Immature natural killer cell (primary cell): ENCODE data around the gene RAPGEF2. TPM values are rescaled to one million over a fixed set of nuclear protein-coding genes. Genes with fewer than 3 reads are reported as not detected.
A peak's percentile ranks its signal among the peaks of the same experiment; 100 is the strongest.

ENCODE experiments used
- DNase-seq, 3 donors: peaks; one replicate each; pipeline ENCODE4 v3.0.0; 2022; ENCODE audit warnings: mixed read lengths in 1 of 3
- H3K27ac Mint-ChIP-seq, 6 donors: one replicate each; pipeline ENCODE4 v1.8.0; 2020; ENCODE audit warnings: mixed read lengths in 6 of 6, mild to moderate bottlenecking in 5 of 6, inconsistent platforms in 4 of 6, moderate library complexity in 3 of 6
- H3K27me3 Mint-ChIP-seq, 3 donors: one replicate each; pipeline ENCODE4 v1.8.0; 2020 to 2021; ENCODE audit warnings: low read depth in 3 of 3, mild to moderate bottlenecking in 3 of 3, mixed read lengths in 3 of 3, moderate library complexity in 3 of 3, inconsistent platforms in 1 of 3
- H3K36me3 Mint-ChIP-seq, 3 donors: one replicate each; pipeline ENCODE4 v1.8.0; 2020; ENCODE audit warnings: mixed read lengths in 3 of 3, inconsistent platforms in 2 of 3, mild to moderate bottlenecking in 2 of 3
- H3K4me1 Mint-ChIP-seq, 2 donors: one replicate each; pipeline ENCODE4 v1.8.0; 2020; ENCODE audit warnings: inconsistent platforms in 2 of 2, mild to moderate bottlenecking in 2 of 2, mixed read lengths in 2 of 2, moderate library complexity in 1 of 2
- H3K4me3 Mint-ChIP-seq, 5 donors: one replicate each; pipeline ENCODE4 v1.8.0; 2020; ENCODE audit warnings: mild to moderate bottlenecking in 5 of 5, mixed read lengths in 5 of 5, inconsistent platforms in 3 of 5, moderate library complexity in 3 of 5
- H3K9me3 Mint-ChIP-seq, 6 donors: one replicate each; pipeline ENCODE4 v1.8.0; 2020; ENCODE audit warnings: mild to moderate bottlenecking in 6 of 6, mixed read lengths in 6 of 6, inconsistent platforms in 4 of 6, moderate library complexity in 3 of 6
- polyA plus RNA-seq, 3 donors: library from polyadenylated mRNA; unstranded; fragments of 300-500 nt; fragmentation: Illumina TruSeq; gene quantifications; one replicate each; pipeline ENCODE4 v1.2.3, GENCODE V29; 2021

The RAPGEF2 gene
- polyA plus RNA-seq, 3 donors from 2014 or later: 0.22 to 1.7 (median 0.46) TPM

GRCh38 chr4:159216834-159217233 is 114.0 kb downstream of the RAPGEF2 start:
- Mint-ChIP-seq H3K27me3 (peaks cover 0 to 2% (median 0%) of the 10 kb centered on the region in 3 donors), H3K4me1 (no peaks in the 10 kb centered on the region), H3K27ac (no peak overlapping the region), H3K9me3 (no peaks in the 10 kb centered on the region), H3K36me3 (no peaks in the 10 kb centered on the region), H3K4me3 (no peak overlapping the region)
- DNase-seq: no peak

- Mint-ChIP-seq H3K9me3 (no peaks in the 10 kb centered on the region), H3K36me3 (no peaks in the 10 kb centered on the region)
Measured at GRCh38 chr4:159219862-159220261, 117.0 kb downstream of the RAPGEF2 start.

GRCh38 chr4:159220353-159220752 is 117.5 kb downstream of the RAPGEF2 start:
- H3K4me3 Mint-ChIP-seq: no peak overlapping the region
- DNase-seq: no peak
- peaks cover 0 to 2% (median 0%) of the 10 kb centered on the region in 3 donors for H3K27me3 Mint-ChIP-seq
- no peaks in the 10 kb centered on the region for H3K36me3 Mint-ChIP-seq
- no peak overlapping the region for H3K27ac Mint-ChIP-seq
- H3K9me3 Mint-ChIP-seq: no peaks in the 10 kb centered on the region
- no peaks in the 10 kb centered on the region for H3K4me1 Mint-ChIP-seq

More at GRCh38 chr4:159219862-159220261, 117.0 kb downstream of the RAPGEF2 start:
- Mint-ChIP-seq H3K4me1 (no peaks in the 10 kb centered on the region), H3K27me3 (peaks cover 0 to 2% (median 0%) of the 10 kb centered on the region in 3 donors), H3K4me3 (no peak overlapping the region), H3K27ac (no peak overlapping the region)
- DNase-seq: no peak

- H3K4me3 Mint-ChIP-seq: no peak overlapping the region
- no peak overlapping the region for H3K27ac Mint-ChIP-seq
- no peaks in the 10 kb centered on the region for H3K9me3 Mint-ChIP-seq
- DNase-seq: no peak
- H3K27me3 Mint-ChIP-seq: peaks cover 0 to 2% (median 0%) of the 10 kb centered on the region in 3 donors
- H3K4me1 Mint-ChIP-seq: no peaks in the 10 kb centered on the region
- no peaks in the 10 kb centered on the region for H3K36me3 Mint-ChIP-seq
Measured at GRCh38 chr4:159221280-159221679, 118.4 kb downstream of the RAPGEF2 start.

- H3K27ac Mint-ChIP-seq: no peak overlapping the region
- DNase-seq: no peak
- H3K27me3 Mint-ChIP-seq: peaks cover 0 to 2% (median 0%) of the 10 kb centered on the region in 3 donors
- no peaks in the 10 kb centered on the region for H3K36me3 Mint-ChIP-seq
- H3K9me3 Mint-ChIP-seq: no peaks in the 10 kb centered on the region
- H3K4me1 Mint-ChIP-seq: peaks cover 3 to 5% of the 10 kb centered on the region in 2 donors
- H3K4me3 Mint-ChIP-seq: no peak overlapping the region
Measured at GRCh38 chr4:159222043-159222552, 119.2 kb downstream of the RAPGEF2 start.

- Mint-ChIP-seq H3K4me3 (no peak overlapping the region), H3K27me3 (peaks cover 0 to 2% (median 0%) of the 10 kb centered on the region in 3 donors), H3K36me3 (no peaks in the 10 kb centered on the region), H3K4me1 (peaks cover 10 to 11% of the 10 kb centered on the region in 2 donors), H3K27ac (no peak overlapping the region), H3K9me3 (no peaks in the 10 kb centered on the region)
- no peak for DNase-seq
Measured at GRCh38 chr4:159224408-159224807, 121.5 kb downstream of the RAPGEF2 start.

- H3K27ac Mint-ChIP-seq: no peak overlapping the region
- no peaks in the 10 kb centered on the region for H3K36me3 Mint-ChIP-seq
- H3K9me3 Mint-ChIP-seq: no peaks in the 10 kb centered on the region
- no peak overlapping the region for H3K4me3 Mint-ChIP-seq
- H3K27me3 Mint-ChIP-seq: no peaks in the 10 kb centered on the region
- DNase-seq: no peak
- H3K4me1 Mint-ChIP-seq: peaks cover 12% of the 10 kb centered on the region in 2 donors
Measured at GRCh38 chr4:159227378-159227777, 124.5 kb downstream of the RAPGEF2 start.

- no peaks in the 10 kb centered on the region for H3K9me3 Mint-ChIP-seq
- DNase-seq: no peak
- no peak overlapping the region for H3K27ac Mint-ChIP-seq
- H3K27me3 Mint-ChIP-seq: no peaks in the 10 kb centered on the region
- H3K4me1 Mint-ChIP-seq: peaks cover 18% of the 10 kb centered on the region in 2 donors
- no peaks in the 10 kb centered on the region for H3K36me3 Mint-ChIP-seq
- H3K4me3 Mint-ChIP-seq: no peak overlapping the region
Measured at GRCh38 chr4:159227984-159228383, 125.1 kb downstream of the RAPGEF2 start.

- H3K4me3 Mint-ChIP-seq: no peak overlapping the region
- H3K27me3 Mint-ChIP-seq: no peaks in the 10 kb centered on the region
- DNase-seq: no peak
- H3K4me1 Mint-ChIP-seq: peaks cover 23% of the 10 kb centered on the region in 2 donors
- H3K9me3 Mint-ChIP-seq: no peaks in the 10 kb centered on the region
- no peaks in the 10 kb centered on the region for H3K36me3 Mint-ChIP-seq
- no peak overlapping the region for H3K27ac Mint-ChIP-seq
Measured at GRCh38 chr4:159229164-159229563, 126.3 kb downstream of the RAPGEF2 start.

GRCh38 chr4:159232465-159233106 is 129.7 kb downstream of the RAPGEF2 start:
- peaks cover 0 to 1% (median 0%) of the 10 kb centered on the region in 3 donors for H3K27me3 Mint-ChIP-seq
- peak overlapping the region in 1 of 5 donors; percentile 5 for H3K4me3 Mint-ChIP-seq

GRCh38 chr4:159235779-159236368 is 133.0 kb downstream of the RAPGEF2 start:
- Mint-ChIP-seq H3K27me3 (peaks cover 0 to 1% (median 0%) of the 10 kb centered on the region in 3 donors), H3K4me3 (no peak overlapping the region), H3K27ac (peak overlapping the region in 1 of 6 donors; percentile 29), H3K9me3 (no peaks in the 10 kb centered on the region), H3K4me1 (peaks cover 31 to 42% of the 10 kb centered on the region in 2 donors), H3K36me3 (peaks cover 0 to 3% (median 0%) of the 10 kb centered on the region in 3 donors)
- no peak for DNase-seq

More at GRCh38 chr4:159232465-159233106, 129.7 kb downstream of the RAPGEF2 start:
- peaks cover 0 to 3% (median 0%) of the 10 kb centered on the region in 3 donors for H3K36me3 Mint-ChIP-seq
- H3K9me3 Mint-ChIP-seq: no peaks in the 10 kb centered on the region
- DNase-seq: no peak
- H3K4me1 Mint-ChIP-seq: peaks cover 17 to 26% of the 10 kb centered on the region in 2 donors
- H3K27ac Mint-ChIP-seq: peak overlapping the region in 1 of 6 donors; percentile 44

GRCh38 chr4:159237975-159238374 is 135.1 kb downstream of the RAPGEF2 start:
- H3K9me3 Mint-ChIP-seq: no peaks in the 10 kb centered on the region
- peaks cover 23 to 35% of the 10 kb centered on the region in 2 donors for H3K4me1 Mint-ChIP-seq

GRCh38 chr4:159238631-159239030 is 135.8 kb downstream of the RAPGEF2 start:
- Mint-ChIP-seq H3K27me3 (peaks cover 0 to 1% (median 0%) of the 10 kb centered on the region in 3 donors), H3K9me3 (no peaks in the 10 kb centered on the region), H3K4me3 (peak overlapping the region in 4 of 5 donors; percentile 38 to 67 (median 58)), H3K27ac (no peak overlapping the region), H3K36me3 (peaks cover 0 to 3% (median 0%) of the 10 kb centered on the region in 3 donors), H3K4me1 (peaks cover 17 to 29% of the 10 kb centered on the region in 2 donors)
- DNase-seq: no peak

More at GRCh38 chr4:159237975-159238374, 135.1 kb downstream of the RAPGEF2 start:
- H3K36me3 Mint-ChIP-seq: peaks cover 0 to 3% (median 0%) of the 10 kb centered on the region in 3 donors
- no peak for DNase-seq
- no peak overlapping the region for H3K27ac Mint-ChIP-seq
- peaks cover 0 to 1% (median 0%) of the 10 kb centered on the region in 3 donors for H3K27me3 Mint-ChIP-seq
- H3K4me3 Mint-ChIP-seq: peak overlapping the region in 1 of 5 donors; percentile 35

GRCh38 chr4:159239629-159240028 is 136.8 kb downstream of the RAPGEF2 start:
- peaks cover 17 to 29% of the 10 kb centered on the region in 2 donors for H3K4me1 Mint-ChIP-seq
- H3K9me3 Mint-ChIP-seq: no peaks in the 10 kb centered on the region
- peaks cover 0 to 7% (median 0%) of the 10 kb centered on the region in 3 donors for H3K36me3 Mint-ChIP-seq
- no peak overlapping the region for H3K4me3 Mint-ChIP-seq
- peaks cover 0 to 1% (median 0%) of the 10 kb centered on the region in 3 donors for H3K27me3 Mint-ChIP-seq
- no peak for DNase-seq
- H3K27ac Mint-ChIP-seq: peak overlapping the region in 1 of 6 donors; percentile 23
